ENCODE measurements around the gene CDRT15. TPM values are rescaled to one million over a fixed set of nuclear protein-coding genes. Genes with fewer than 3 reads are reported as not detected.

Gene CDRT15
- total RNA-seq, 1 experiment from 2014 or later = not detected

Other genes starting within 250 kb of the CDRT15 start
- 18.3 and 28.6 TPM in 2 replicates for gene COX10, start 167.4 kb downstream of the CDRT15 start, total RNA-seq (2014; rRNA removed; shearing (Covaris generic))
- gene HS3ST3B1, start 64.2 kb upstream of the CDRT15 start, total RNA-seq (2014; rRNA removed; shearing (Covaris generic)) = 3.3 and 8.2 TPM in 2 replicates

All from M059J (cell line).